NCI-H128 (cell line): ENCODE data around the gene GALNT12.

ENCODE experiments used
- DNase-seq: peaks from one replicate; lab custom pipeline; 2025; ENCODE audit not compliant: unreplicated experiment; lab: John Stamatoyannopoulos, UW

The GALNT12 gene

DNA sequence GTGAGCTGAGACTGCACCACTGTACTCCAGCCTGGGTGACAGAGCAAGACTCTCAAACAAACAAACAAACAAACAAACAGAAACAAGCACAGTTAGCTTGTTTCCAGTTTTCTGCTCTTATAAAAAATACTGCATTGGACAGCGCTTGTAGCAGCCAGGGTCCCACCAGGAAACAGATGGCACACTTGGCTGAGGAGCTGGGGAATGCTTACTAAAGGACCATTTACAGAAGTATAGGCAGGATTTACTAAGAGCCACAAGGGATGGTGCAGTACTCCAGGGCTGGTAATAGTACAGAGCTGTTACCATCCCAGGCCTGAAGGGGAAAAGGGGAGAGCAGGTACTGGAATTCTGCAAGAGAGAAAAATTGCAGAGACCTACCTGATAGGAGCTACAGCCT lies 5.9 kb upstream of the GALNT12 start:
- DNase-seq, result no peak

DNA sequence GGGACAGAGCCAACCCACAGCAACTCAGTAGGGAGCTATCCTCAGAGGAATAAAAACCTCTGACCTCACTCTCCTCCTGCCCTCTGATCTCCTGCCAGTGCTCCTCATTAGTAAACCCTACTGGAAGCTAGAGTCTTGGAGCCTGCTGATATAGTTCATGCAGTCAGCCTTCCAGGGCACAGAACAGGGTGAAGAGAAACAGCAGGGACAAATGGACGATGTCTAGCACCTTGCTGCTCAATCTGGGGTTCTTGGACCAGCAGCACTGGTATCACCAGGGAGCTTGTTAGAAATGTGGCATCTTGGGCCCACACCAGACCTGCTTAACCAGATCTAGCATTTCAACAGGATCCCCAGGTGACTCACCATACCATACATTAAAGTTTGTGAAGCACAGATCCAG lies 5.5 kb upstream of the GALNT12 start:
- DNase-seq, result no peak

GRCh38 chr9:98804083-98804482 lies 3.4 kb upstream of the GALNT12 start:
- DNase-seq, result no peak

DNA sequence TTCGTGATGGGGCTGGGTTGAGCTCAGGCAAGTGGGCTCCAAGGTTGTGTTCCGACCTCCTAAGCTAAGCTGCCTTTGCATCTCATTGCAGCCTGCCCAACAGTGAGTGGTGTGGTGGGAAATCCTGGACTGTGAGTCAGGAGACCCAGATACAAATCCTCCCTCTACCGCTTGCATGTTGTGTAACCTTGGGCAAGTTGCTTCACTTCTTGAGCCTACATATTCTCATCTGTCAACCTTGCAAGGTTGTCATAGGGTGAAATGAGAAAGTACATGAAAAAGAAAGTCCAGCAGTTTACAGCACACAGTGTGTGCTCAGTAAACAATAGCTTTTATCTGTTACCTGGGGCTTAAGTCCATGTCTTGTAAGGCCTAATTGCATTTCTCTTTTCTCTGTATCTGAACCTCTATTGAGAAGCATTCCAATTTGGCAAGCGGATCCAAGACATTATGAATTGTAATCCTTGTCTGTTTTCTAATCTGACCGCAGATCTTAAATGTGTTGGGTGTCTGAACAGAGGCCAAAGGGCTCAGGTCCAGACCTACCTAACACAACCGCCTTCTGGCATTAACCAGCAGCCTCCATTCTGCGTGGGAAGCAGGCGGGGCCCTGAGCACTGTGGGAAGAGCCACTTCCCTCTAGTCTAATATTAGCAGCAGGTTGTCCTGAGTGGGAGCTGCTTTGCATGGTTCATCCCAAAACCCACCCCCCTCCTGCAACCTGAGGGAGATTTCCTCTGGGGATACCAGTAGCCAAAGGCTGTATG lies 1.8 kb upstream of the GALNT12 start:
- DNase-seq, result no peak

DNA sequence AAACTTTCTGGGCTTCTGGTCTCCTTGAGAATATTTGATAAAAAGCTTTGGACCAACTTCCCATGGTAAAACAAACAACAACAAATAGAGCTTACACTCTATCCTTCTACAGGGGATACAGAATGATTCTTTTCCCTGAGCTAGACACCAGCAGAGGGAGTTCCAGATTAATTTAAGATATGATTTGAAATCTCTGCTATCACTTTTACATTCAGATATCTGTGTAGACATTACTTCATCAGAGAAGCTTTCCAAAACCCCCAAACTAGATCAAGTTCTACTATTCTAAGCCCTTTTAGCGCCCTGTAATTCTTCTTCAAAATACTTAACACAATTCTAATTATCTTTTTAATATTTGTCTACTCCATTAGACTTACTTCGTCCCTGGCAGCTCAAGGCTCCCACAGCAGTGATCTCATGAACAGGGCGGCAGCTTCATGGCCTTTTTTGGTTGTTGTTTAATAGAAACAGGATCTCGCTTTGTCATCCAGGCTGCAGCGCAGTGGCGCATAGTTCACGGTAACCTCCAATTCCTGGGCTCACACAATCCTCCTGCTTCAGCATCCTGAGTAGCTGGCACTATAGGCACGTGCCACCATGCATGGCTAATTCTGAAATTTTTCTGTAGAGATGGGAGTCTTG lies 955 bp upstream of the GALNT12 start:
- DNase-seq, result no peak

DNA sequence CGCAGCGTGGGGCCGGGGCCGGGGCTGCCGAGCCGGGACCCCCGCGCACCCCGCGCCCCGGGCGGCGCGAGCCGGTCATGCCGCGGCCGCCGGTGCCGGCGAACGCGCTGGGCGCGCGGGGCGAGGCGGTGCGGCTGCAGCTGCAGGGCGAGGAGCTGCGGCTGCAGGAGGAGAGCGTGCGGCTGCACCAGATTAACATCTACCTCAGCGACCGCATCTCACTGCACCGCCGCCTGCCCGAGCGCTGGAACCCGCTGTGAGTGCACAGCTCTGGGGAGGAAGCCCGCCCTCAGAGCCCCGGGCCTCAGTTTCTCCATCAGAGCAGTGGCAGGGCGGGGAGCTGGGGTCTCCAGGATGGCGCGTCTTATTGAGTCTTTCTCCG lies 335 bp downstream of the GALNT12 start:
- no peak for DNase-seq

GRCh38 chr9:98808411-98808815 lies 943 bp downstream of the GALNT12 start:
- no peak for DNase-seq

- no peak for DNase-seq
These were observed 1.4 kb downstream of the GALNT12 start for GRCh38 chr9:98808875-98809274.

- DNase-seq, result no peak
These were observed 2.0 kb downstream of the GALNT12 start for GRCh38 chr9:98809311-98810101.

GRCh38 chr9:98810102-98810842 lies 2.8 kb downstream of the GALNT12 start:
- DNase-seq, result no peak

- no peak for DNase-seq
These were observed 3.7 kb downstream of the GALNT12 start for GRCh38 chr9:98811051-98811650.

DNA sequence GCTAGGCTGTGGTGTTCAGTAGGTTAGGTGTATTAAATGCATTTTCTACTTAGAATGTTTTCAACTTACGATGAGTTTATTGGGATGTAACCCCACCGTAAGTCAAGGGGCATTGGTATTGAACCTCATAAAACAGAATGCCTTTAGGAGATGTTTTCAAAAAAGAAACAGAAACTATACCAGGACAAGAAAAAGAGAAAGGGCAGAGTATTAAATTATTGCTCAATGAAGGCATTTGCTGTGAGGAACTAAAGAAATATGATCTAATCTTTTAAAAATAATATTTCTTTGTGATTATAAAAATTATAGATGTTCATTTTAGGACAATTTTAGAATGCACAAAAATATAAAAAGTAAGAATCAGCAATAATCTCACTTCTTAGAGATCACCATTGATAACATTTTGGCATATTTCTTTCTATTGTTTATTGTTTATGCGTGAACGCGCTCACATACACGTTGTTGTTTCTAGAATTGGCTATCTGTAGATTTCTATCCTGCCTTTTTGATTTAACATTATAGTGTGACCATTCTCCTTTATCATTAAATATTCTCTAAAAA lies 8.0 kb downstream of the GALNT12 start:
- DNase-seq, result no peak

- no peak for DNase-seq
These were observed 11.3 kb downstream of the GALNT12 start for GRCh38 chr9:98818764-98819163.

GRCh38 chr9:98819231-98819630 lies 11.8 kb downstream of the GALNT12 start:
- no peak for DNase-seq

- DNase-seq, result no peak
These were observed 14.4 kb downstream of the GALNT12 start for GRCh38 chr9:98821831-98822230.

GRCh38 chr9:98822661-98823060 lies 15.2 kb downstream of the GALNT12 start:
- no peak for DNase-seq

GRCh38 chr9:98823666-98824334 lies 16.3 kb downstream of the GALNT12 start:
- DNase-seq, result no peak

GRCh38 chr9:98825414-98825813 lies 17.9 kb downstream of the GALNT12 start:
- DNase-seq, result no peak

DNA sequence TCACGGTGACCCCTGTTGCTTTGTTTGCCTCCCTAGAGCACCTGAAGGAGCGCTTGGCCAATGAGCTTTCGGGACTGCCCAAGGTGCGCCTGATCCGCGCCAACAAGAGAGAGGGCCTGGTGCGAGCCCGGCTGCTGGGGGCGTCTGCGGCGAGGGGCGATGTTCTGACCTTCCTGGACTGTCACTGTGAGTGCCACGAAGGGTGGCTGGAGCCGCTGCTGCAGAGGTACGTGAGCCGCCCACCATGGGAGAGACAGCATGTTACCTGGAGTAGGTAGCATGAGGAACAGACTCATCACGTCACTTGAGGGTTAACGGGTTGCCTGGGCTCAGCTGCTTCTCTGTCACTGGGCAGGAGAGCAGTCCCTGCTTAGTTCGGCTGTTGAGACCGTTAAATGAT lies 19.2 kb downstream of the GALNT12 start:
- DNase-seq, result no peak

GRCh38 chr9:98829766-98830165 lies 22.3 kb downstream of the GALNT12 start:
- no peak for DNase-seq
